ENCODE results near the gene ADAMTS7. TPM values are rescaled to one million over a fixed set of nuclear protein-coding genes. Genes with fewer than 3 reads are reported as not detected.

ADAMTS7 gene
- total and polyA plus RNA-seq, 2 donors (not counting 1 experiment from before 2014, with no cell fraction given), result 0.10 to 16.6 TPM

DNA sequence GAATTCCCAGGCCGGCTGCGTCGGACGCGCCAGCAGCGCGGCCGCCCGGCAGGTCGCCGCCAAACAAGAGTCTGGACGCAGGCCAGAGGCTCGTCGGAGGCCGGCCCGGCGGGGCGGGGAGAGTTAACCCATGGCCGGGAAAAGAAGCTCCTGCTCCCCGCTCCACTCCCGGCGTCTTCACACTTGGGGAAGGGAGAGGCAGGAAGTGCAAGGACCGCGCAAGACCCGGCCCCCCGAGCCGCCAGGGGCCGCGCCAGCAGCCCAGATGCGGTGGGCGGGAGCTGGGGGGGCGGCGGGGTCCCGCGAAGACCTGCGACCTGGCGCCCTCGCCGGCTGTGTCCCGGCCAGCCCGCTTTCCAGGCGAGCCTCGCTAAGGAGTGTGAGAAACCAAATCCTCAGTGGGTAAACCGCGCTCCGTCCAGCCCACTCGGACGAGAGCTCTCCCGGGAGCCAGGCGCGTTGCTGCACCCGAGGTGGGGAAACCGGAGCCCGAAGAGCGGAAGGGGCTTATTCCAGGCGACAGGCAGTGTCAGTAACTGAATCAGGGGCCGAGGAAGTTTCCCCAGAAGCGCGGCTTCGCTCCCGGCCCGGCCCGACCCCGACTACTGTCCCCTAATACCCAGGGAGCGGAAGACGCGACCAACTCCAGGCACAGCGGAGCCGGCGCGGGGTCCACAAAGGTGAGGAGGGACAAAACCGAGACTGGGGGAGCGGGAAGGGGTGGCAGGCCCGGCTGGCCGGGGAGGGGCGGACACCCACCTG is 721 bp downstream of the ADAMTS7 start:
- Histone ChIP-seq H3K36me3 (replicated peaks in 1 of 2; ENCODE audit: control extremely low read depth in 1 of 2, control insufficient read depth in 1 of 2, extremely low read depth in 1 of 2, insufficient read depth in 2 of 2, low read length in 1 of 2) (no peaks in the 10 kb centered on the region), H3K4me2 (replicated peaks; ENCODE audit: low read depth, low read length, poor library complexity, severe bottlenecking) (peak overlapping the region; percentile 96), H3K4me3 (ENCODE audit: control extremely low read depth in 1 of 5, extremely low read depth in 1 of 5, insufficient read depth in 1 of 5, low read depth in 2 of 5, low read length in 4 of 5) (peak overlapping the region; percentile 11 to 71 (median 52)), H3K79me2 (ENCODE audit: control insufficient read depth, insufficient read depth, low read length) (no peaks in the 10 kb centered on the region), H3K27me3 (replicated peaks in 1 of 4; ENCODE audit: control extremely low read depth in 1 of 4, control insufficient read depth in 3 of 4, insufficient read depth in 4 of 4, low read length in 3 of 4) (peaks cover 0 to 43% (median 15%) of the 10 kb centered on the region in 4 experiments), H3K9me3 (ENCODE audit: control extremely low read depth in 1 of 3, control insufficient read depth in 2 of 3, insufficient read depth in 1 of 3, low read length in 2 of 3) (peaks cover 0 to 29% (median 3%) of the 10 kb centered on the region in 3 donors), H2AFZ (ENCODE audit: insufficient read depth, low read depth, low read length, poor library complexity, severe bottlenecking) (peak overlapping the region; percentile 81), H3K4me1 (ENCODE audit: control insufficient read depth in 2 of 2, insufficient read depth in 2 of 2, low read length in 2 of 2) (peaks cover 15 to 21% of the 10 kb centered on the region in 2 donors), H4K20me1 (ENCODE audit: control insufficient read depth, insufficient read depth, low read length, poor library complexity, severe bottlenecking) (no peaks in the 10 kb centered on the region), H3K9ac (ENCODE audit: low read length) (peak overlapping the region; percentile 68), H3K27ac (ENCODE audit: low read length in 2 of 2) (no peak overlapping the region)
- ChIA-PET POLR2A (interaction anchor here (1.8 kb wide), 1 partner anchor 49 kb away, joined by 4 read pairs; no protein-coding TSS in a partner anchor), CTCF (interaction anchor here (1.0 to 3.4 kb wide), 9 partner anchors 20 to 374 kb away, joined by 3 to 19 read pairs (median 4); no protein-coding TSS in a partner anchor)
- H3K4me1 Mint-ChIP-seq, result peaks cover 16% of the 10 kb centered on the region
- intact Hi-C loops (cut with micrococcal nuclease), result loop anchor here (1.0 to 2.0 kb wide), 4 partner anchors 50 to 192 kb away; no protein-coding TSS in a partner anchor
- TF ChIP-seq, protein P1, sequence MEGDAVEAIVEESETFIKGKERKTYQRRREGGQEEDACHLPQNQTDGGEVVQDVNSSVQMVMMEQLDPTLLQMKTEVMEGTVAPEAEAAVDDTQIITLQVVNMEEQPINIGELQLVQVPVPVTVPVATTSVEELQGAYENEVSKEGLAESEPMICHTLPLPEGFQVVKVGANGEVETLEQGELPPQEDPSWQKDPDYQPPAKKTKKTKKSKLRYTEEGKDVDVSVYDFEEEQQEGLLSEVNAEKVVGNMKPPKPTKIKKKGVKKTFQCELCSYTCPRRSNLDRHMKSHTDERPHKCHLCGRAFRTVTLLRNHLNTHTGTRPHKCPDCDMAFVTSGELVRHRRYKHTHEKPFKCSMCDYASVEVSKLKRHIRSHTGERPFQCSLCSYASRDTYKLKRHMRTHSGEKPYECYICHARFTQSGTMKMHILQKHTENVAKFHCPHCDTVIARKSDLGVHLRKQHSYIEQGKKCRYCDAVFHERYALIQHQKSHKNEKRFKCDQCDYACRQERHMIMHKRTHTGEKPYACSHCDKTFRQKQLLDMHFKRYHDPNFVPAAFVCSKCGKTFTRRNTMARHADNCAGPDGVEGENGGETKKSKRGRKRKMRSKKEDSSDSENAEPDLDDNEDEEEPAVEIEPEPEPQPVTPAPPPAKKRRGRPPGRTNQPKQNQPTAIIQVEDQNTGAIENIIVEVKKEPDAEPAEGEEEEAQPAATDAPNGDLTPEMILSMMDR (IDR thresholded peaks at IDR 0.05), result no peak
- peak; percentile 34 for TF ChIP-seq EZH2 (IDR thresholded peaks at IDR 0.05; ENCODE audit: borderline replicate concordance, insufficient read depth, low read depth, low read length, poor library complexity, severe bottlenecking)
- ATAC-seq (ENCODE audit: low read depth) (peak; percentile 5), DNase-seq (peak; percentile 45)
- 2% methylated on average over 74 of the region's 76 CpGs for WGBS (ENCODE audit: insufficient coverage)
- H3K27me3 Mint-ChIP-seq, result peaks cover 21% of the 10 kb centered on the region
- H3K27ac Mint-ChIP-seq, result peak overlapping the region; percentile 26
- no peaks in the 10 kb centered on the region for H3K9me3 Mint-ChIP-seq (ENCODE audit: insufficient read depth)
- H3K4me3 Mint-ChIP-seq, result peak overlapping the region; percentile 86

DNA sequence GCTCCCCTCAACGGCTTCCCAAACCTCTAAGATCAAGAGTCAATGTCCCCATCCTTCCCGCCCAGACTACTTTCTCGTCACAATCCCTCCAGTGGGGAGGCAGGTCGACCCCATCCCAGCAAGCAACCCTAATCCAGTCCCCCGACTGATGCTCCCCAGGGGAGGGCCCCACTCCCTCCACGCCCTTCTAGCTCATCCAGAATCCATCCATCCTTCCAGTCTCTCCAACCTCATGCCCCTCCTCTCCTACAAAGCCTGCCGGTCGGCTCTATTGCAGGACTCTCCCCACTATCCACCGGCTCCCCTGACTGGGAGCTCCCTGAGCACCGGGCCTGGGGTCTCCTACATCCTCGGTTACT is 1.3 kb downstream of the ADAMTS7 start:
- TF ChIP-seq, protein P1 (IDR thresholded peaks at IDR 0.05), result no peak
- no peak for TF ChIP-seq EZH2 (IDR thresholded peaks at IDR 0.05; ENCODE audit: borderline replicate concordance, insufficient read depth, low read depth, low read length, poor library complexity, severe bottlenecking)
- POLR2A ChIA-PET, result no interaction called here

More for the DNA sequence above, 1.3 kb downstream of the ADAMTS7 start:
- peaks cover 16% of the 10 kb centered on the region for H3K4me1 Mint-ChIP-seq
- DNase-seq (peak; percentile 21), ATAC-seq (ENCODE audit: low read depth) (no peak)
- peak overlapping the region; percentile 17 for H3K27ac Mint-ChIP-seq
- H3K27ac ChIP-seq (ENCODE audit: low read length in 2 of 2), result no peak overlapping the region
- no peaks in the 10 kb centered on the region for H3K36me3 ChIP-seq (replicated peaks in 1 of 2; ENCODE audit: control extremely low read depth in 1 of 2, control insufficient read depth in 1 of 2, extremely low read depth in 1 of 2, insufficient read depth in 2 of 2, low read length in 1 of 2)
- CTCF ChIA-PET, result interaction anchor here (1.0 to 3.4 kb wide), 7 partner anchors 50 to 375 kb away, joined by 3 to 19 read pairs (median 4); no protein-coding TSS in a partner anchor
- peaks cover 21% of the 10 kb centered on the region for H3K27me3 Mint-ChIP-seq
- peak overlapping the region; percentile 81 for H2AFZ ChIP-seq (ENCODE audit: insufficient read depth, low read depth, low read length, poor library complexity, severe bottlenecking)
- H3K9me3 Mint-ChIP-seq (ENCODE audit: insufficient read depth), result no peaks in the 10 kb centered on the region
- peaks cover 0 to 42% (median 15%) of the 10 kb centered on the region in 4 experiments for H3K27me3 ChIP-seq (replicated peaks in 1 of 4; ENCODE audit: control extremely low read depth in 1 of 4, control insufficient read depth in 3 of 4, insufficient read depth in 4 of 4, low read length in 3 of 4)
- H3K9me3 ChIP-seq (ENCODE audit: control extremely low read depth in 1 of 3, control insufficient read depth in 2 of 3, insufficient read depth in 1 of 3, low read length in 2 of 3), result peaks cover 0 to 29% (median 3%) of the 10 kb centered on the region in 3 donors
- peaks cover 15 to 21% of the 10 kb centered on the region in 2 donors for H3K4me1 ChIP-seq (ENCODE audit: control insufficient read depth in 2 of 2, insufficient read depth in 2 of 2, low read length in 2 of 2)
- peak overlapping the region; percentile 96 for H3K4me2 ChIP-seq (replicated peaks; ENCODE audit: low read depth, low read length, poor library complexity, severe bottlenecking)
- H3K4me3 ChIP-seq (ENCODE audit: control extremely low read depth in 1 of 5, extremely low read depth in 1 of 5, insufficient read depth in 1 of 5, low read depth in 2 of 5, low read length in 4 of 5), result peak overlapping the region in 1 of 5 experiments; percentile 52
- intact Hi-C loops (cut with micrococcal nuclease), result loop anchor here (2.0 kb wide), 1 partner anchor 51 kb away; no protein-coding TSS in a partner anchor
- peak overlapping the region; percentile 63 for H3K4me3 Mint-ChIP-seq
- no peaks in the 10 kb centered on the region for H3K79me2 ChIP-seq (ENCODE audit: control insufficient read depth, insufficient read depth, low read length)
- no peaks in the 10 kb centered on the region for H4K20me1 ChIP-seq (ENCODE audit: control insufficient read depth, insufficient read depth, low read length, poor library complexity, severe bottlenecking)
- H3K9ac ChIP-seq (ENCODE audit: low read length), result no peak overlapping the region
- 37% methylated on average over 11 of the region's 11 CpGs for WGBS (ENCODE audit: insufficient coverage)

Measured in B cell (primary cell).